Omental fat pad (tissue), 4 donors: ENCODE results near the gene LIG1. TPM values are rescaled to one million over a fixed set of nuclear protein-coding genes. Genes with fewer than 3 reads are reported as not detected.

ENCODE experiments used
- ATAC-seq: fragments of 150-250 bp; one replicate; pipeline ENCODE4 v1.9.1; 2016; ENCODE audit warnings: mild to moderate bottlenecking, moderate library complexity; ENCODE audit not compliant: low FRiP score
- DNase-seq: peaks from one replicate; pipeline ENCODE4 v3.0.0-alpha.2; 2019; ENCODE audit warnings: low spot score
- CTCF ChIP-seq, 3 donors: fragments of 450-650 bp; IDR thresholded peaks; one replicate each; pipeline ENCODE4 v1.5.1; 2016 to 2017; ENCODE audit warnings: antibody characterized with exemption in 3 of 3, mild to moderate bottlenecking in 3 of 3, moderate library complexity in 2 of 3
- total RNA-seq, 4 donors: library from RNA; depleted of rRNA; stranded (reverse); fragments of >200 nt; gene quantifications; one replicate each; pipeline ENCODE4 v1.1.0, GENCODE V29; 2016

Gene LIG1
- total RNA-seq, 4 donors from 2014 or later: 6.1 to 10.9 (median 7.3) TPM

- DNase-seq (no peak), ATAC-seq (no peak)
- TF ChIP-seq CTCF (IDR thresholded peaks at IDR 0.05): no peak
These were observed 56.8 kb downstream of the LIG1 start for GRCh38 chr19:48113190-48113917.

GRCh38 chr19:48111280-48111679 lies 58.9 kb downstream of the LIG1 start:
- ATAC-seq (no peak), DNase-seq (no peak)
- no peak for TF ChIP-seq CTCF (IDR thresholded peaks at IDR 0.05)

- ATAC-seq (peak; percentile 73), DNase-seq (peak; percentile 75)
- TF ChIP-seq CTCF (IDR thresholded peaks at IDR 0.05): no peak
These were observed 59.7 kb downstream of the LIG1 start, which contains the start of gene PLA2G4C for GRCh38 chr19:48110350-48110966. Gene PLA2G4C, minus strand, starts transcription at chr19:48110817. Its CDS starts 4,288 bp downstream, at chr19:48106529.

- no peak for DNase-seq
- ATAC-seq: no peak
- no peak for TF ChIP-seq CTCF (IDR thresholded peaks at IDR 0.05)
These were observed 61.0 kb downstream of the LIG1 start for GRCh38 chr19:48108997-48109782.

GRCh38 chr19:48103922-48104321 lies 66.2 kb downstream of the LIG1 start:
- DNase-seq (no peak), ATAC-seq (no peak)
- TF ChIP-seq CTCF (IDR thresholded peaks at IDR 0.05): no peak

GRCh38 chr19:48102870-48103751 lies 67.0 kb downstream of the LIG1 start:
- ATAC-seq: no peak
- TF ChIP-seq CTCF (IDR thresholded peaks at IDR 0.05): no peak
- DNase-seq: no peak
